ENCODE measurements around the gene ZNF492. TPM values are rescaled to one million over a fixed set of nuclear protein-coding genes. Genes with fewer than 3 reads are reported as not detected.
A peak's percentile ranks its signal among the peaks of the same experiment; 100 is the strongest.
"Not testable (repeated sequence)": the region's sequence is repeated elsewhere in the genome, so short reads cannot be mapped to it uniquely, and the experiment has no call there.

ZNF492 gene
- 1 to 10 TPM; 2.7 TPM for total RNA-seq

- peak within 1 kb of the TSS; percentile 94 for H3K4me3 Mint-ChIP-seq
- peak within 1 kb of the TSS; percentile 91 for H3K27ac Mint-ChIP-seq
- H3K9me3 Mint-ChIP-seq = peaks cover 13% of the 10 kb centered on the region
- H3K27me3 Mint-ChIP-seq; POLR2A ChIA-PET; CTCF ChIA-PET; H3K36me3 Mint-ChIP-seq (ENCODE audit: low read depth): not testable (repeated sequence)
- DNase-seq = peak; percentile 89
- H3K4me1 Mint-ChIP-seq = peaks cover 15% of the 10 kb centered on the region
These were observed at the start of gene ZNF492 for GRCh38 chr19:22633706-22634449. ZNF492 (plus strand) TSS chr19:22634324; CDS start chr19:22653400, 19,076 bp downstream.

GRCh38 chr19:22595422-22595821, 38.7 kb upstream of the ZNF492 start:
- Mint-ChIP-seq H3K27ac (no peak overlapping the region), H3K27me3 (no peaks in the 10 kb centered on the region), H3K36me3 (ENCODE audit: low read depth) (peaks cover 2% of the 10 kb centered on the region), H3K4me1 (no peaks in the 10 kb centered on the region), H3K9me3 (peaks cover 32% of the 10 kb centered on the region), H3K4me3 (no peak overlapping the region)
- DNase-seq = no peak
- POLR2A ChIA-PET = no interaction called here
- CTCF ChIA-PET = no interaction called here

DNA sequence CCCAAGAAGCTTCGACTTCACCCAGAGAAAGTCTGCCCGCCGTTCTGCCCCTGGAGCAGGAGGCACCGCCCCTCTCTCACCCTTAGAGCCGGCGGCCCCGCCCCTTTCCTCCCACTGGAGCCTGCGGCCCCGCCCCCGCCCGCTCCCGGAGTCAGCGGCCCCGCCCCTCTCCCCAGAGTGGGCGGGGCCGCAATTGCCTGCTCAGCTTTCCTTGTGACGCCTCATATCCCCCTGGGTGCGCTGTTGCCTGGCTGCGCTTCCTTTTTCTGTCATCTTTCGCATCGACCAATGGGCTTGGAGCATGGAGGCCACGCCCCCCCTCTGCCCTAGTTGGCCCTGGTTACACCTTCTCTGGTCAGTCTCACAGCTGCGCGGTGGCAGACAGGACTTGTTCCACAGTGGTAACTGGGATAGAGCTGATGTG, 38.2 kb upstream of the ZNF492 start:
- Mint-ChIP-seq H3K27ac (no peak overlapping the region), H3K4me1 (no peaks in the 10 kb centered on the region), H3K36me3 (ENCODE audit: low read depth) (peaks cover 2% of the 10 kb centered on the region), H3K27me3 (no peaks in the 10 kb centered on the region), H3K9me3 (peaks cover 31% of the 10 kb centered on the region), H3K4me3 (no peak overlapping the region)
- DNase-seq = no peak
- POLR2A ChIA-PET = no interaction called here
- CTCF ChIA-PET = no interaction called here

GRCh38 chr19:22600690-22601648, 33.2 kb upstream of the ZNF492 start:
- Mint-ChIP-seq H3K4me1 (no peaks in the 10 kb centered on the region), H3K36me3 (ENCODE audit: low read depth) (peaks cover 2% of the 10 kb centered on the region), H3K4me3 (no peak overlapping the region), H3K27me3 (no peaks in the 10 kb centered on the region), H3K27ac (no peak overlapping the region), H3K9me3 (peaks cover 26% of the 10 kb centered on the region)
- ChIA-PET POLR2A (no interaction called here), CTCF (no interaction called here)
- DNase-seq = no peak

GRCh38 chr19:22601906-22602630, 32.1 kb upstream of the ZNF492 start:
- H3K4me1 Mint-ChIP-seq = no peaks in the 10 kb centered on the region
- H3K27me3 Mint-ChIP-seq = no peaks in the 10 kb centered on the region
- H3K9me3 Mint-ChIP-seq = peaks cover 34% of the 10 kb centered on the region
- H3K27ac Mint-ChIP-seq = no peak overlapping the region
- no peak for DNase-seq
- H3K36me3 Mint-ChIP-seq (ENCODE audit: low read depth) = peaks cover 2% of the 10 kb centered on the region
- CTCF ChIA-PET = no interaction called here
- no peak overlapping the region for H3K4me3 Mint-ChIP-seq
- POLR2A ChIA-PET = no interaction called here

- ChIA-PET CTCF (no interaction called here), POLR2A (no interaction called here)
- no peaks in the 10 kb centered on the region for H3K4me1 Mint-ChIP-seq
- peaks cover 2% of the 10 kb centered on the region for H3K36me3 Mint-ChIP-seq (ENCODE audit: low read depth)
- no peak overlapping the region for H3K4me3 Mint-ChIP-seq
- no peak overlapping the region for H3K27ac Mint-ChIP-seq
- H3K9me3 Mint-ChIP-seq = peaks cover 34% of the 10 kb centered on the region
- no peak for DNase-seq
- H3K27me3 Mint-ChIP-seq = no peaks in the 10 kb centered on the region
These were observed 31.4 kb upstream of the ZNF492 start for GRCh38 chr19:22602631-22603272.

- H3K4me3 Mint-ChIP-seq = no peak overlapping the region
- ChIA-PET POLR2A (no interaction called here), CTCF (no interaction called here)
- no peaks in the 10 kb centered on the region for H3K4me1 Mint-ChIP-seq
- DNase-seq = no peak
- no peak overlapping the region for H3K27ac Mint-ChIP-seq
- H3K36me3 Mint-ChIP-seq (ENCODE audit: low read depth) = peaks cover 2% of the 10 kb centered on the region
- peaks cover 32% of the 10 kb centered on the region for H3K9me3 Mint-ChIP-seq
- H3K27me3 Mint-ChIP-seq = no peaks in the 10 kb centered on the region
These were observed 30.3 kb upstream of the ZNF492 start for GRCh38 chr19:22603518-22604440.

GRCh38 chr19:22604571-22605274, 29.4 kb upstream of the ZNF492 start:
- CTCF ChIA-PET = no interaction called here
- peaks cover 29% of the 10 kb centered on the region for H3K9me3 Mint-ChIP-seq
- H3K4me1 Mint-ChIP-seq = no peaks in the 10 kb centered on the region
- POLR2A ChIA-PET = no interaction called here
- H3K27ac Mint-ChIP-seq = no peak overlapping the region
- H3K4me3 Mint-ChIP-seq = no peak overlapping the region
- DNase-seq = no peak
- peaks cover under 1% of the 10 kb centered on the region for H3K36me3 Mint-ChIP-seq (ENCODE audit: low read depth)
- H3K27me3 Mint-ChIP-seq = no peaks in the 10 kb centered on the region

DNA sequence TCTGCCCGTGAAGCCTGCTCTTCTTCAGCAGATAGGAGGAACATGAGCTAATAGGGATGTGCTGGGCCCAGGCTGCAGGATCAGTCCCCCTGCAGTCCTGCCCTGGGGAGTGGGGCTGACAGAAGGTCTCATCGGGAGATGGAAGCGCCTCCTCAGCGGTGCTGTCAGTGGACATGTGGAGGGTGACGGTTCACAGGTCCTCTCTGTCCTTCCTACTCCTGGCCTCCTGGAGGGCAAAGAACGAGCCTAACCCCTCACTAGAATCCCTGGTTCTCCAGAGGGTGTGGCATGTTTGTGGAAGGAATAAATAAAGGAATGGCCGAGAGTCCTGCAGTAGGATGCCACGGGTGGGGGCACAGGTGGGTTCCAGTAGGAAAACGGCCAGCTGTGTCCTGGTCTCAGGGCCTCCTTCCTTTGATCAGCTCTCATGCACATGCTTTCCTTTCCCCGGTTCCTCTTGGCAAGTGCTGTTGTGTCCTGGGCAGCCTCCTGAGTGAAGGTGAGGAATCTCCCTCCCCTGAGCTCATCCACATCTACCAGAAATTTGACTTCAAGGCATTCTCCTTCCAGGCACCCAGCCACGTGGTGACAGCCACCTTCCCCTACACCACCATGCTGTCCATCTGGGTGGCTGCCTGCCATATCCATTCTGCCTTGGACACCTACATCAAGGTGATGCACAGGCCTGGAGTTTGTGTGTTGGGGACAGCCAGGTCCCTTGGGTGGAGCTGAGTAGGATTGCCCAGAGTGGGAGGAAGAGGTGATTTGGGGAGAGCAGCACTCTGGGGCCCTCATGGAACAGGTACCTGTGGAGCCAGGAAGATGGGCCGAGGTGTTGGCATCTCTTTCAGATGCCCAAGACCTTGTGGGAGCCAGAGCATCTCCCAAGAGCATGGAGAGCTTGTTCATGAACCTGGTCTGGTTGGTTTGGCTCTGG, 28.6 kb upstream of the ZNF492 start:
- Mint-ChIP-seq H3K27me3 (no peaks in the 10 kb centered on the region), H3K36me3 (ENCODE audit: low read depth) (no peaks in the 10 kb centered on the region), H3K4me1 (no peaks in the 10 kb centered on the region), H3K9me3 (peaks cover 33% of the 10 kb centered on the region), H3K4me3 (no peak overlapping the region), H3K27ac (no peak overlapping the region)
- CTCF ChIA-PET = no interaction called here
- POLR2A ChIA-PET = no interaction called here
- DNase-seq = no peak

DNA sequence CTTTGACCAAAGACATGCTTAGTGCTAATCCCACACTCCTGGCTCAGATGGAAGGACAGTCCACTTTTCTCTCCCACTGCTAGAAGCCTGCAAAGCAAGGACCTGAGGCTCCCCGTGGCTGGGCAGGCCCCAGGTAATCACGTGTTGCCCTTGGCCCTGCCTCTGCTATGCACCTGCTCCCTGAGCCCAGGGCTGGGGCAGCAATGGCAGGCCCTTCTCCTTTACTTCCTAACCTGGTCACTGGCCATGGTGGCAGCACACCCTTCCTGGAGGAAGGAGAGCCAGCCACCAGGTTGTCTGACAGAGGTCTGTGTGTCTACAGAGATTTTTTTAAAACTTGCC, 27.9 kb upstream of the ZNF492 start:
- Mint-ChIP-seq H3K9me3 (peaks cover 31% of the 10 kb centered on the region), H3K27me3 (no peaks in the 10 kb centered on the region), H3K4me3 (no peak overlapping the region), H3K4me1 (no peaks in the 10 kb centered on the region), H3K27ac (no peak overlapping the region), H3K36me3 (ENCODE audit: low read depth) (no peaks in the 10 kb centered on the region)
- DNase-seq = no peak
- ChIA-PET POLR2A (no interaction called here), CTCF (no interaction called here)
